ENCODE measurements around the gene MKRN3. TPM values are rescaled to one million over a fixed set of nuclear protein-coding genes. Genes with fewer than 3 reads are reported as not detected.

Gene MKRN3
- total RNA-seq: 1 to 10 TPM in 1 of 2 experiments, under 1 TPM in 1; 0.91 to 1.5 TPM

DNA sequence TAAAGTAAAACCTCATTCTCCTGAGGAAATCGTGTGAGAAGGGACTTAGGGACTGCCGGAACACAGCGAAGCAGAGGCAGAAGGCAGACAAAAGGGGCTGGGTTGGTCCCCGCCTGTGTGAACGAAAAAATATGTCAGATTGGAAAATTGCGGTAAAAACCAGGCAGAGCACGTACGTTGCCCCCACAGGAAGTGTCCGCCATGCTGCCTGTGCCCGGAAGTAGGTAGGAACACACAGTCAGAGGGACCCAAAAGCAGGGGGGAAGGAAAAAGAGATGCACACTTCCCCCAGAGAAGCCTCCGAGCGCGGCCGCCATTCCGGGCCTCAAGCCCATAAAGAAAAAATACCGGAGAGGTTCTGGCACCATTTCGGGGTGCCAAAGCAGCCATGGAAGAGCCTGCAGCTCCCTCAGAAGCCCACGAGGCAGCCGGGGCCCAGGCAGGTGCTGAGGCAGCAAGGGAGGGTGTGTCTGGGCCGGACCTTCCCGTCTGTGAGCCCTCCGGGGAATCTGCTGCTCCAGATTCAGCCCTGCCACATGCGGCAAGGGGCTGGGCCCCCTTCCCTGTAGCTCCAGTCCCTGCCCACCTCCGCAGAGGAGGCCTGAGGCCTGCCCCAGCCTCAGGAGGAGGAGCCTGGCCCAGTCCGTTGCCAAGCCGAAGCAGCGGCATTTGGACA, at the start of gene MKRN3:
MKRN3 (plus strand) TSS at position 280 of the 676 bp plus-strand sequence; CDS start at position 389, 109 bp downstream.
- POLR2A ChIA-PET: no interaction called here

DNA sequence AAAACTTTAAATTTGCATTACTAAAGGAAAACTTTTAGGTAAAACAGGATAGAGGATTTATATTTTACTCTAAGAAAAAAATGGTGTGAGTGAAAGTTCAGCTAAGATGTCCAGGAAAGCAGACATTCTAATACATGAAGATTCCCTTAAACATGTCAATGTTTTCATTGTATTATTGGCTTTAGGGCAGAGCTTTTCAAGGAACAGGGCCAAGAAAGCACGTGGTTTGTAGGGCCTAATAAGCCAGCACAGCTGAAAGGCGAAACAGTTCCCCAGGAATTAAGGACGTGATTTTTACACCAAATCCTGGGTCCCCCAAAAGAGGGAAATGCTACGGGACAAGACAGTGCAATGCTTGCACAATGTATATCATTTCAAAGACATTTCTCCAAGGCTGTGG, 48.6 kb upstream of the MKRN3 start:
- ATAC-seq (no peak), DNase-seq (no peak)
- no peak overlapping the region for H3K27ac Mint-ChIP-seq
- H3K4me1 Mint-ChIP-seq (ENCODE audit: low read depth): no peaks in the 10 kb centered on the region
- ChIA-PET CTCF (no interaction called here), POLR2A (no interaction called here)
- H3K36me3 Mint-ChIP-seq (ENCODE audit: low read depth): no peaks in the 10 kb centered on the region
- H3K4me3 Mint-ChIP-seq: no peak overlapping the region
- peaks cover 3% of the 10 kb centered on the region for H3K9me3 Mint-ChIP-seq (ENCODE audit: insufficient read depth)
- H3K27me3 Mint-ChIP-seq (ENCODE audit: low read depth): no peaks in the 10 kb centered on the region

More for the DNA sequence above, at the start of gene MKRN3:
- peak; percentile 42 for DNase-seq
- Mint-ChIP-seq H3K9me3 (ENCODE audit: insufficient read depth) (no peaks in the 10 kb centered on the region), H3K27ac (peak within 1 kb of the TSS; percentile 63), H3K36me3 (ENCODE audit: low read depth) (no peaks in the 10 kb centered on the region), H3K4me1 (ENCODE audit: low read depth) (no peaks in the 10 kb centered on the region), H3K4me3 (peak within 1 kb of the TSS; percentile 65), H3K27me3 (ENCODE audit: low read depth) (no peaks in the 10 kb centered on the region)
- ATAC-seq: peak; percentile 44
- CTCF ChIA-PET: no interaction called here

DNA sequence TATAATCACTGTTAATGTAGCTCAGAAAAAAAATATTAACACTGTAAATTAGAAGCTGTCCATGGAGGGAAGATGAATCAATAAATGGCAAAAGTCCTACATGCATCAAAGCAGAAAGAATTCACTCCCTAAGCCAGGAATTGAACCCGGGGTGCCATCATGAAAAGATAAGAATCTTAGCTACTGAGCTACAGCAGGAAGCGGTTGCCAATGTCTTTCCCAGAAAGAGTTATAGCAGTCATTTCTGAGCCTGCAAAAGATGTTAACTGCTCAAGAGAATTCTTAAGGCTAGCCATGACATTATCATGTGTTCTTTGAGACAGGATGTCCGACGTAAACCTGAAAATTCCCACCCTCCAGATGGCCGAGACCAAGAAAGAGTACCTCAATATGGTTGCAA, 47.4 kb upstream of the MKRN3 start:
- CTCF ChIA-PET: no interaction called here
- Mint-ChIP-seq H3K4me3 (no peak overlapping the region), H3K27me3 (ENCODE audit: low read depth) (no peaks in the 10 kb centered on the region), H3K9me3 (ENCODE audit: insufficient read depth) (peaks cover 3% of the 10 kb centered on the region), H3K27ac (no peak overlapping the region), H3K36me3 (ENCODE audit: low read depth) (no peaks in the 10 kb centered on the region), H3K4me1 (ENCODE audit: low read depth) (no peaks in the 10 kb centered on the region)
- POLR2A ChIA-PET: no interaction called here
- DNase-seq: no peak
- ATAC-seq: no peak

DNA sequence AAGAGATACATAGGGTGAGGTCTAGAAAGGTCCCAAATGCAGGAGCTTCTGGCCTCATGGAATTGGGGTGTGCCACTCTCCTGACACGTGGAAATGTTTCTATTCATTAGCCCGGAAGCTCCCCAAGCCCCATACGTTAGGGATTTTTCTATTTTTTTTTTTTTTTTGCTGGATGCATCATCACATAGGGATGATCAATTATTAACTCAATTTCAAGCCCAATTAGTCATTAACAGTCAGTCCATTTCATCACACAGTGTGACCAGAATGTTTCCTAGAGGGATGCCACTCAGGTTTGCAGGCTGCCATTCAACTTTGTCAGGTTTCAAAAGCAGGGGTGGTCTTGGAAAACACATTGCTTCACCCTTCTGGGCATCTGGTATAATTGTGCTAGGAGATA, 40.7 kb upstream of the MKRN3 start:
- peaks cover 3% of the 10 kb centered on the region for H3K9me3 Mint-ChIP-seq (ENCODE audit: insufficient read depth)
- no peaks in the 10 kb centered on the region for H3K4me1 Mint-ChIP-seq (ENCODE audit: low read depth)
- no peaks in the 10 kb centered on the region for H3K27me3 Mint-ChIP-seq (ENCODE audit: low read depth)
- H3K36me3 Mint-ChIP-seq (ENCODE audit: low read depth): no peaks in the 10 kb centered on the region
- DNase-seq (no peak), ATAC-seq (no peak)
- ChIA-PET CTCF (interaction anchor here (1.0 kb wide), 1 partner anchor 28 kb away, joined by 3 read pairs; no protein-coding TSS in a partner anchor), POLR2A (no interaction called here)
- no peak overlapping the region for H3K4me3 Mint-ChIP-seq
- H3K27ac Mint-ChIP-seq: no peak overlapping the region

DNA sequence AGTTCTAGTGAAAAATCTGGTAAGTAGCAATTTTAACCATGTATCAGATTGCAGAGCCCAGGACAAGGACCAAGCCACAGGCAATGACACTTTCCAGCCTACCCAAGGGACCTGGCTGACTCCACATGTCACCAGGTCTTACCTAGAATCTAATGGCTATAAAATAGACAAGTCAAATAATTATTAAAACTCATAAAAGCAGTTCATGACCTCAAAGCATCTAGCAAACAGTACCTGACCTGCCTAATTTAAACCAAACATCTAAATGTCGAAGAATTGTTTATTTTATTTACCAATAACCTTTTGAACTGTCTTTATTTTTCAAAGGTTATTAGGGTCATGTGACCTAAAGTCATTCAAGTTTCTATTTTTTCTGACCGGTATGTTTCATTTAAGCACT, 35.6 kb upstream of the MKRN3 start:
- no peaks in the 10 kb centered on the region for H3K4me1 Mint-ChIP-seq (ENCODE audit: low read depth)
- no peaks in the 10 kb centered on the region for H3K36me3 Mint-ChIP-seq (ENCODE audit: low read depth)
- ChIA-PET CTCF (no interaction called here), POLR2A (no interaction called here)
- no peak for ATAC-seq
- H3K4me3 Mint-ChIP-seq: no peak overlapping the region
- no peak overlapping the region for H3K27ac Mint-ChIP-seq
- DNase-seq: no peak
- no peaks in the 10 kb centered on the region for H3K9me3 Mint-ChIP-seq (ENCODE audit: insufficient read depth)
- H3K27me3 Mint-ChIP-seq (ENCODE audit: low read depth): no peaks in the 10 kb centered on the region

DNA sequence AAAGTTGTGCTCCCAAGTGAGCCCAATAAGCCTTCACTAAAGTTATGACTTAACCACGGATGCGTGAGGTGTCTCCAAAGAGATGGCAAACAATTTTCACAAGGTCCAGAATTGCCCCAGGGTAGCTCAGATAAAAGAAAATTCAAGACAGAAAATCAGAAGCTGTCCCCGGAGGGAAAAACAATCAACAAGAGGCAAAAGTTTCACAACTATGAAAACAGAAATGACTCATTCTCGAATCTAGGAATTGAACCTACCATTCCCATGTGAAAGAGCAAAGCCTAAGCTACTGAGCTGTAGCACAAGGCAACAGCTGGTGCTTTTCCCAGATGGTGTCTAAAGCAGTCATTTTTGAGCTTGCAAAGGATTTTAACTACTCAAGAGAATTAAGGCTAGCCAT, 33.5 kb upstream of the MKRN3 start:
- POLR2A ChIA-PET: no interaction called here
- DNase-seq (no peak), ATAC-seq (no peak)
- no peak overlapping the region for H3K4me3 Mint-ChIP-seq
- peaks cover 5% of the 10 kb centered on the region for H3K9me3 Mint-ChIP-seq (ENCODE audit: insufficient read depth)
- no peak overlapping the region for H3K27ac Mint-ChIP-seq
- no peaks in the 10 kb centered on the region for H3K4me1 Mint-ChIP-seq (ENCODE audit: low read depth)
- no peaks in the 10 kb centered on the region for H3K27me3 Mint-ChIP-seq (ENCODE audit: low read depth)
- CTCF ChIA-PET: no interaction called here
- H3K36me3 Mint-ChIP-seq (ENCODE audit: low read depth): no peaks in the 10 kb centered on the region

DNA sequence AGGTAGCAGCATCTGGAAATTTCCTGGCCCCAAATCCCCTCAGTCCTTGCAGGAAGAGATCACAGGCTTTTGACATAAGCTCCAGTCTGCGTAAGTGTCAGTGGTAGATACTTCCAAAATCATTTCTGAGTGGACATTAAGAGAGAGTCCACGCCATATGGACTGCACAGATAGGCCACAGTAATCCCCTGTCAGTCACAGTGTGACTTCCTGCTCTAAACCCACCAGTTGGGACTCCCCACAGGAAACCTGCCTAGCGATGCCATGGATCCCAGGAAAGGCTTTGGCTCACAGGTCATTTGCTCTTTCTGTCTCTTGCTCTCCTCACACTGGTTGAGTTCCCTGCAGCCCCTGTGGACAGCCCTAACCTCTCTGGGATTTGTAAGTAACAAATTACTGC, 28.8 kb upstream of the MKRN3 start:
- no peaks in the 10 kb centered on the region for H3K4me1 Mint-ChIP-seq (ENCODE audit: low read depth)
- POLR2A ChIA-PET: no interaction called here
- DNase-seq (no peak), ATAC-seq (no peak)
- H3K27ac Mint-ChIP-seq: no peak overlapping the region
- H3K27me3 Mint-ChIP-seq (ENCODE audit: low read depth): no peaks in the 10 kb centered on the region
- no peak overlapping the region for H3K4me3 Mint-ChIP-seq
- CTCF ChIA-PET: no interaction called here
- no peaks in the 10 kb centered on the region for H3K36me3 Mint-ChIP-seq (ENCODE audit: low read depth)
- peaks cover 5% of the 10 kb centered on the region for H3K9me3 Mint-ChIP-seq (ENCODE audit: insufficient read depth)

DNA sequence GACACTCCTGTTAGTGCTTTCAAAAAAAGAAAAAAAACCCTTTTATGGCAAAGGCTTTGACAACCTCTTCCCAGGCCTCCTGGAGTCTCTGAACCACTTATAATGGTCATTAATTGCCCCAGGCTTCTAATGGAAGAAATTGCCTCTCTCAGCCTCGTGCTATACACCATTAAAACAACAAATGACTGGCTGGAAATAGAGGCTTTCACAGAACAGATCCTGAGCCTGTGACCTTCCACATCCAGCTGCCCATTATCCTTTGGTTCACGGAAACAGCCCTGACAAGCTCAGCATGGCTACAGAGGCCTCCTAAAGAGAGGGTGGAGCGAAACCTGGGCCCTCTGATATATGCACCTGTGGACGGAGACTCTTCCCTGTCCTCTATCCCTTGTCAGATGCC, 26.8 kb upstream of the MKRN3 start:
- no peaks in the 10 kb centered on the region for H3K27me3 Mint-ChIP-seq (ENCODE audit: low read depth)
- CTCF ChIA-PET: no interaction called here
- POLR2A ChIA-PET: no interaction called here
- H3K4me1 Mint-ChIP-seq (ENCODE audit: low read depth): no peaks in the 10 kb centered on the region
- H3K36me3 Mint-ChIP-seq (ENCODE audit: low read depth): no peaks in the 10 kb centered on the region
- no peak for DNase-seq
- H3K27ac Mint-ChIP-seq: no peak overlapping the region
- H3K4me3 Mint-ChIP-seq: no peak overlapping the region
- H3K9me3 Mint-ChIP-seq (ENCODE audit: insufficient read depth): peaks cover 5% of the 10 kb centered on the region
- no peak for ATAC-seq

DNA sequence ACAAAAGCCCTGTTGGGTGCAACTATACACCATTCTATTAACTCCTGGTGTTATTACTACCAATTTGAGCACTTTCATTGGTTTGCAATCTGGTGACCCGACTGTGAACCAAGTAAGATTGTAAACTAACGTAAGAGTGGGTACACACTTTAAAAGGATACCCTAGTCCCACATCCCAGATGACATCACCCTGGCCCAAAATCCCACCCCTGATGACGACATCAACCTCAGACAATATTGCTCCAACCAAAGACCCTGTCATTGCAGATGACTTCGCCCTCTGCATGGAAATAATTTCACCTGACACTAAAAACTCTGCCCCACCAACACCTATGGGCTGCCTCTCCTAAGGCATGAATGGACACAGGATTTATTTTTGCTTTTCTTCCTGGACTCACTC, 25.6 kb upstream of the MKRN3 start:
- CTCF ChIA-PET: no interaction called here
- no peak for DNase-seq
- Mint-ChIP-seq H3K36me3 (ENCODE audit: low read depth) (no peaks in the 10 kb centered on the region), H3K9me3 (ENCODE audit: insufficient read depth) (peaks cover 5% of the 10 kb centered on the region), H3K27me3 (ENCODE audit: low read depth) (no peaks in the 10 kb centered on the region), H3K4me3 (no peak overlapping the region), H3K27ac (no peak overlapping the region), H3K4me1 (ENCODE audit: low read depth) (no peaks in the 10 kb centered on the region)
- no peak for ATAC-seq
- POLR2A ChIA-PET: no interaction called here

DNA sequence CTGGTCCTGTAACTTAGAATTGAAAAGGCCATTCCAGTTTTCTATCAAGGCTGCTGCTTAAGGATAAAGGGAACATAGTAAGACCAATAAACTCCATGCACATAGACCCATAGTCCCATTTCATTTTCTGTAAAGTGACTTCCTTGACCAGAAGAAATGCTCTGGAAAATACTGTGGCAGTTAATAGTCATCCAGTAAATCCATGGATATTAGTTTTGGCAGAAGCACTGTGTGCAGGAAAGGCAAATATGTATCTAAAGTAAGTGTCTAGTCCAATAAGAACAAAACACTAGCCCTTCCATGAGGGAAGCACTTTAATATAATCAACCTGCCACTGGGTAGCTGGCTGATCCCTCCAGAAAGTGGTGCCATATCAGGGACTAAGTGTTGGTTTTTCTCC, 19.3 kb upstream of the MKRN3 start:
- DNase-seq (no peak), ATAC-seq (no peak)
- H3K36me3 Mint-ChIP-seq (ENCODE audit: low read depth): no peaks in the 10 kb centered on the region
- no peaks in the 10 kb centered on the region for H3K9me3 Mint-ChIP-seq (ENCODE audit: insufficient read depth)
- H3K27me3 Mint-ChIP-seq (ENCODE audit: low read depth): no peaks in the 10 kb centered on the region
- no peak overlapping the region for H3K27ac Mint-ChIP-seq
- H3K4me3 Mint-ChIP-seq: no peak overlapping the region
- no peaks in the 10 kb centered on the region for H3K4me1 Mint-ChIP-seq (ENCODE audit: low read depth)
- POLR2A ChIA-PET: no interaction called here
- CTCF ChIA-PET: no interaction called here

DNA sequence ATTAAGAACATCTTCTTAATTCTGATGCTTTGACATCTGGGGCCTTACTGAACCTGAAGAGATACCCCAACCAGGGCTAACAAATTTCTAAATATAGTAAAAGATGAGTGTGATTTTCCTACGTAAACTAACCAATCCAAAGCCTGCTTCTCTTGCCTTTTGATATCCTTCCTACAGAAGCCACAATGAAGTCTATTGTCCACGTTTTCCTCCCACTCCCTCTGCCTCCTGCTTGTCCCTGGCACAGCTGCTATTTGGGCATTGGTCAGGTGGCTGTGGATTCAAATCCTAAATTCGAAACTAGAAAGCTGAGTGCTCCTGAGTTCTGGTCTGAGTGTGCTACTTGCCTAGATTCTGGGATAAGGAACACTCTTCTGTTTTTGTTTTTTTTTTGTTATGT, 17.4 kb upstream of the MKRN3 start:
- POLR2A ChIA-PET: no interaction called here
- Mint-ChIP-seq H3K27ac (no peak overlapping the region), H3K9me3 (ENCODE audit: insufficient read depth) (no peaks in the 10 kb centered on the region), H3K27me3 (ENCODE audit: low read depth) (no peaks in the 10 kb centered on the region), H3K4me1 (ENCODE audit: low read depth) (no peaks in the 10 kb centered on the region), H3K4me3 (no peak overlapping the region), H3K36me3 (ENCODE audit: low read depth) (no peaks in the 10 kb centered on the region)
- DNase-seq: no peak
- no peak for ATAC-seq
- CTCF ChIA-PET: no interaction called here

DNA sequence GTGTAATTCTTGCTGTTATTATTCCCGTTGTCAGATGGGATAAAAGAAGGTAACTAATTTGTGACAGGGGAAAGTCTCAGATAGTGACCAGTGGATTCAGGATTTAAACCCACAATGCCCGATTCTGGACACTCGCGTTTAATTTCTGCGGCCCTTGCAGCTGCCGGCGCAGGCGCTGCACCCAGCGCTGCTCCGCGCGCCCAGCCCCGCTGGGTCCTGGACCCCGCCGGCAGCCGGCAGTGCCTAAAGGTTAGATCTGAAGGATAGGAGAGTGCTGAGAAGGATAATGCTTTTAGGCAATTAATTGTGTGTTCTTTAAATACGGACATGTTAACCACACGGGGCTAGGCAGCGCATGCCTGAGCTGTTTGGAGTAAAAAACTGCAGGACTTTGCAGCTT, 3.6 kb upstream of the MKRN3 start:
- Mint-ChIP-seq H3K9me3 (ENCODE audit: insufficient read depth) (no peaks in the 10 kb centered on the region), H3K36me3 (ENCODE audit: low read depth) (no peaks in the 10 kb centered on the region), H3K4me3 (no peak overlapping the region), H3K27ac (no peak overlapping the region), H3K27me3 (ENCODE audit: low read depth) (no peaks in the 10 kb centered on the region), H3K4me1 (ENCODE audit: low read depth) (no peaks in the 10 kb centered on the region)
- ATAC-seq (no peak), DNase-seq (no peak)
- POLR2A ChIA-PET: no interaction called here
- CTCF ChIA-PET: no interaction called here

DNA sequence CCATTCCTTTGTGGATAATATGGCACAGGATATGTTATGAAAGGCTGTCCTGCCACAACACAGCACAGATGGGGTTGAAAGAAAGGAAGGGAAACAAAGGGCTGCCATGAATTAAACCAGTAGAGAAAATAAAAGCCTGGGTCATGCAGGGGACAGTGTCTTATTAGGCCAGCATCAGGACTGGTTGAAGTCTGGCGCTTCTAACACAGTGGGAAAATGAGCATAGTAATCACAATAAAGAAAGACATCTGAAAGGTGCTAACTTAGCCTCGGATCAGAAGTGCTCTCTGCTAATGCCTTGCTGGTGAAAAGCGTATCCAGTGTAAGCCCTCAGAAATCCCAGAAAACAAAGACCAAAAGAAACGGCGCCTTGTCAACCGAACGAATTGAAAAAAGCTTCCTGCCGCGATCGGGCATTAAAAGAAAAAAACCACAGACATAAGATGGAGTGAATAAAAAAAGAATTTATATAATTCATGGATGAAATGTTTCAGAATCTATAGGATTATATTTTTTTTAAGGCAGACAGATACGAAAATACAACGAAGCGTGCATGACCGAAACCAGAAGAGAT, 566 bp upstream of the MKRN3 start:
- ChIA-PET CTCF (no interaction called here), POLR2A (no interaction called here)
- ATAC-seq (no peak), DNase-seq (no peak)
- no peaks in the 10 kb centered on the region for H3K36me3 Mint-ChIP-seq (ENCODE audit: low read depth)
- no peaks in the 10 kb centered on the region for H3K9me3 Mint-ChIP-seq (ENCODE audit: insufficient read depth)
- H3K27ac Mint-ChIP-seq: peak overlapping the region; percentile 63
- H3K4me1 Mint-ChIP-seq (ENCODE audit: low read depth): no peaks in the 10 kb centered on the region
- peak overlapping the region; percentile 65 for H3K4me3 Mint-ChIP-seq
- H3K27me3 Mint-ChIP-seq (ENCODE audit: low read depth): no peaks in the 10 kb centered on the region
